MM.1S (cell line): ENCODE measurements around the gene TCF7L2.

Source experiments
- EZH2 ChIP-seq: fragments of 300-600 bp; sonication (generic); optimal IDR thresholded peaks from 2 replicates; pipeline ENCODE3; 2017; ENCODE audit warnings: low read depth, mild to moderate bottlenecking, antibody characterized with exemption, low read length, mixed read lengths
- TF ChIP-seq, protein P1 (sequence below): fragments of 300-600 bp; sonication (generic); IDR thresholded peaks from 2 replicates; pipeline ENCODE4 v1.5.1; 2016; ENCODE audit warnings: antibody characterized with exemption, low read length, mixed read lengths

DNA sequence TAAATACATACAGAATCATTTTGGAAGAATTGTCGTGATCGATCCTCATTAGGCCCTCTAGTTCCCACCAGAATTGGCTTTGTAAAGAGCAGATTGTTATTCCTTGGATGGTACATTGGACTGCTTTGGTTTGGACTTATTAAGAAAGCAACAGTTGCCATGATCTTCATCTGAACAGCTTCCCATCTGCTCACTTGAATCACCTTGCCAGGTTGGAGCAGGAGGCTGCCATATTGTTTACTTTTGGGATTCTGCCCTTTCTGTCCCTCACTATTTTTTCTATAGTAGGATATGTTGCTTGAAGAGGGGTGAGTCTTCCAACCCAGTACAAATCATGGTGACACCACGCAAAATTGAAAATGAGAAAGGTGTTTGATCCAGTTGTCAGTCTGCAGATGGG, 199.6 kb downstream of the TCF7L2 start:
- TF ChIP-seq, protein P1, sequence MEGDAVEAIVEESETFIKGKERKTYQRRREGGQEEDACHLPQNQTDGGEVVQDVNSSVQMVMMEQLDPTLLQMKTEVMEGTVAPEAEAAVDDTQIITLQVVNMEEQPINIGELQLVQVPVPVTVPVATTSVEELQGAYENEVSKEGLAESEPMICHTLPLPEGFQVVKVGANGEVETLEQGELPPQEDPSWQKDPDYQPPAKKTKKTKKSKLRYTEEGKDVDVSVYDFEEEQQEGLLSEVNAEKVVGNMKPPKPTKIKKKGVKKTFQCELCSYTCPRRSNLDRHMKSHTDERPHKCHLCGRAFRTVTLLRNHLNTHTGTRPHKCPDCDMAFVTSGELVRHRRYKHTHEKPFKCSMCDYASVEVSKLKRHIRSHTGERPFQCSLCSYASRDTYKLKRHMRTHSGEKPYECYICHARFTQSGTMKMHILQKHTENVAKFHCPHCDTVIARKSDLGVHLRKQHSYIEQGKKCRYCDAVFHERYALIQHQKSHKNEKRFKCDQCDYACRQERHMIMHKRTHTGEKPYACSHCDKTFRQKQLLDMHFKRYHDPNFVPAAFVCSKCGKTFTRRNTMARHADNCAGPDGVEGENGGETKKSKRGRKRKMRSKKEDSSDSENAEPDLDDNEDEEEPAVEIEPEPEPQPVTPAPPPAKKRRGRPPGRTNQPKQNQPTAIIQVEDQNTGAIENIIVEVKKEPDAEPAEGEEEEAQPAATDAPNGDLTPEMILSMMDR, result no peak
- no peak for TF ChIP-seq EZH2
